SK-N-SH treated with all-trans-retinoic acid at 6 μM for 48 hours (cell line): ENCODE measurements around the gene SPRYD7.

Experiments used
- ATAC-seq: fragments of 200-7000 bp; cut with Tn5 transposase; 3 replicates; pipeline ENCODE4 v1.9.1; 2020; ENCODE audit warnings: mild to moderate bottlenecking, moderate library complexity
- ARNTL ChIP-seq: fragments of 450-650 bp; formaldehyde crosslinking; IDR thresholded peaks from 2 replicates; pipeline ENCODE4 v1.5.0; 2020; ENCODE audit warnings: low read depth, mild to moderate bottlenecking, moderate library complexity, borderline replicate concordance
- BACH2 ChIP-seq: fragments of 250-450 bp; sonication (Bioruptor Pico); IDR thresholded peaks from 2 replicates; pipeline ENCODE4 v1.9.0; 2021; ENCODE audit warnings: mild to moderate bottlenecking, borderline replicate concordance
- CSDC2 ChIP-seq: fragments of 250-450 bp; sonication (Bioruptor Pico); IDR thresholded peaks from 2 replicates; pipeline ENCODE4 v1.5.0; 2020; ENCODE audit warnings: mild to moderate bottlenecking, moderate library complexity
- CSRNP3 ChIP-seq: fragments of 250-450 bp; sonication (Bioruptor Pico); IDR thresholded peaks from 2 replicates; pipeline ENCODE4 v1.5.1; 2021; ENCODE audit warnings: mild to moderate bottlenecking, moderate library complexity
- GLIS3 ChIP-seq: fragments of 250-450 bp; sonication (Bioruptor Pico); IDR thresholded peaks from 2 replicates; pipeline ENCODE4 v1.5.0; 2020; ENCODE audit warnings: mild to moderate bottlenecking, moderate library complexity
- ISL1 ChIP-seq: fragments of 250-450 bp; sonication (Bioruptor Pico); IDR thresholded peaks from 2 replicates; pipeline ENCODE4 v2.1.2; 2022; ENCODE audit warnings: mild to moderate bottlenecking, moderate library complexity
- POU6F1 ChIP-seq: fragments of 250-450 bp; sonication (Bioruptor Pico); IDR thresholded peaks from 2 replicates; pipeline ENCODE4 v1.8.0; 2021; ENCODE audit warnings: low read depth, mild to moderate bottlenecking, moderate library complexity, borderline replicate concordance
- PPARA ChIP-seq: fragments of 250-450 bp; sonication (Bioruptor Pico); IDR thresholded peaks from 2 replicates; pipeline ENCODE4 v1.5.0; 2020; ENCODE audit warnings: mild to moderate bottlenecking, borderline replicate concordance
- SNAI2 ChIP-seq: fragments of 250-450 bp; sonication (Bioruptor Pico); IDR thresholded peaks from 2 replicates; pipeline ENCODE4 v1.5.0; 2020; ENCODE audit warnings: mild to moderate bottlenecking, moderate library complexity
- TCF4 ChIP-seq: fragments of 250-450 bp; sonication (Bioruptor Pico); IDR thresholded peaks from 2 replicates; pipeline ENCODE4 v1.8.0; 2021; ENCODE audit warnings: mild to moderate bottlenecking, moderate library complexity, borderline replicate concordance
- TOX ChIP-seq: fragments of 250-450 bp; sonication (Bioruptor Pico); IDR thresholded peaks from 2 replicates; pipeline ENCODE4 v1.8.0; 2021; ENCODE audit warnings: mild to moderate bottlenecking, moderate library complexity, borderline replicate concordance
- TSHZ2 ChIP-seq: fragments of 250-450 bp; sonication (Bioruptor Pico); IDR thresholded peaks from 2 replicates; pipeline ENCODE4 v1.5.0; 2020; ENCODE audit warnings: mild to moderate bottlenecking, moderate library complexity
- ZC3H10 ChIP-seq: fragments of 250-450 bp; sonication (Bioruptor Pico); IDR thresholded peaks from 2 replicates; pipeline ENCODE4 v1.5.1; 2021; ENCODE audit warnings: mild to moderate bottlenecking, moderate library complexity
- ZFP3 ChIP-seq: fragments of 250-450 bp; sonication (Bioruptor Pico); IDR thresholded peaks from 2 replicates; pipeline ENCODE4 v1.5.0; 2020; ENCODE audit warnings: mild to moderate bottlenecking, moderate library complexity
- ZFP30 ChIP-seq: fragments of 450-650 bp; formaldehyde crosslinking; IDR thresholded peaks from 2 replicates; pipeline ENCODE4 v1.5.0; 2022; ENCODE audit warnings: mild to moderate bottlenecking, moderate library complexity
- ZNF565 ChIP-seq: fragments of 450-650 bp; formaldehyde crosslinking; conservative IDR thresholded peaks from 2 replicates; pipeline ENCODE4 v1.5.0; 2020; ENCODE audit warnings: low read depth, mild to moderate bottlenecking, moderate library complexity
- ZNF8 ChIP-seq: fragments of 450-650 bp; formaldehyde crosslinking; IDR thresholded peaks from 2 replicates; pipeline ENCODE4 v1.5.0; 2020; ENCODE audit warnings: mild to moderate bottlenecking, moderate library complexity
- TF ChIP-seq, protein P1 (sequence below): fragments of 250-450 bp; sonication (Bioruptor Pico); IDR thresholded peaks from 2 replicates; pipeline ENCODE4 v1.5.1; 2020; ENCODE audit warnings: low read depth, mild to moderate bottlenecking, moderate library complexity
- TF ChIP-seq, protein P2 (sequence below): fragments of 250-450 bp; sonication (Bioruptor Pico); IDR thresholded peaks from 2 replicates; pipeline ENCODE4 v1.8.0; 2020; ENCODE audit warnings: mild to moderate bottlenecking, moderate library complexity, borderline replicate concordance

Gene SPRYD7

GRCh38 chr13:49865218-49865617 lies 70.9 kb downstream of the SPRYD7 start:
- no peak for TF ChIP-seq ARNTL (CRISPR knock-in tag)
- no peak for TF ChIP-seq CSDC2 (CRISPR knock-in tag)
- TF ChIP-seq ISL1 = no peak
- TF ChIP-seq TCF4 = no peak
- TF ChIP-seq, protein P1, sequence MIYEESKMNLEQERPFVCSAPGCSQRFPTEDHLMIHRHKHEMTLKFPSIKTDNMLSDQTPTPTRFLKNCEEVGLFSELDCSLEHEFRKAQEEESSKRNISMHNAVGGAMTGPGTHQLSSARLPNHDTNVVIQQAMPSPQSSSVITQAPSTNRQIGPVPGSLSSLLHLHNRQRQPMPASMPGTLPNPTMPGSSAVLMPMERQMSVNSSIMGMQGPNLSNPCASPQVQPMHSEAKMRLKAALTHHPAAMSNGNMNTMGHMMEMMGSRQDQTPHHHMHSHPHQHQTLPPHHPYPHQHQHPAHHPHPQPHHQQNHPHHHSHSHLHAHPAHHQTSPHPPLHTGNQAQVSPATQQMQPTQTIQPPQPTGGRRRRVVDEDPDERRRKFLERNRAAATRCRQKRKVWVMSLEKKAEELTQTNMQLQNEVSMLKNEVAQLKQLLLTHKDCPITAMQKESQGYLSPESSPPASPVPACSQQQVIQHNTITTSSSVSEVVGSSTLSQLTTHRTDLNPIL (CRISPR knock-in tag) = no peak
- TF ChIP-seq ZFP30 (CRISPR knock-in tag) = no peak
- TF ChIP-seq CSRNP3 = no peak
- TF ChIP-seq PPARA (CRISPR knock-in tag) = no peak
- no peak for TF ChIP-seq ZNF565 (CRISPR knock-in tag)
- no peak for TF ChIP-seq TSHZ2
- no peak for TF ChIP-seq SNAI2
- TF ChIP-seq ZC3H10 (CRISPR knock-in tag) = no peak
- TF ChIP-seq TOX = no peak
- no peak for TF ChIP-seq ZNF8
- no peak for TF ChIP-seq GLIS3 (CRISPR knock-in tag)
- no peak for ATAC-seq

DNA sequence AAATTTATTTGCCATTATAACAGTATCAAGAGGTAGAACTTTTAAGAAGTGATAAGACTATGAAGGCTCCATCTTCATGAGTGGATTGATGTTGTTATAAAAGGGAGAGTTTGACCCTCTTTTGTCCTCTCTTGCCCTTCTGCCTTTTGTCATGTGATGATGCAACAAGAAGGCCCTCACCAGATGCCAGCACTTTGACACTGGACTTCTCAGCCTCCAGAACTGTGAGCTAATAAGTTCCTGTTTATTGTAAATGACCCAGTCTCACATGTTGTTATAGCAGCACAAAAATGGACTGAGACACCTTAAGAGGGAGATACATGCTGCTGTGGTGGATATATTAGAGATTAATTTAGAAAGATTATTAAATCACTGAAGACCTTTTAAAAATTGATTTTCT lies 71.6 kb downstream of the SPRYD7 start:
- no peak for ATAC-seq
- TF ChIP-seq ZFP30 (CRISPR knock-in tag) (no peak), TSHZ2 (no peak), ZFP3 (CRISPR knock-in tag) (no peak), TCF4 (no peak), SNAI2 (no peak), ARNTL (CRISPR knock-in tag) (no peak), ZNF565 (CRISPR knock-in tag) (no peak), PPARA (CRISPR knock-in tag) (no peak), CSDC2 (CRISPR knock-in tag) (no peak), BACH2 (no peak), ZC3H10 (CRISPR knock-in tag) (no peak), POU6F1 (no peak)
- TF ChIP-seq, protein P2, sequence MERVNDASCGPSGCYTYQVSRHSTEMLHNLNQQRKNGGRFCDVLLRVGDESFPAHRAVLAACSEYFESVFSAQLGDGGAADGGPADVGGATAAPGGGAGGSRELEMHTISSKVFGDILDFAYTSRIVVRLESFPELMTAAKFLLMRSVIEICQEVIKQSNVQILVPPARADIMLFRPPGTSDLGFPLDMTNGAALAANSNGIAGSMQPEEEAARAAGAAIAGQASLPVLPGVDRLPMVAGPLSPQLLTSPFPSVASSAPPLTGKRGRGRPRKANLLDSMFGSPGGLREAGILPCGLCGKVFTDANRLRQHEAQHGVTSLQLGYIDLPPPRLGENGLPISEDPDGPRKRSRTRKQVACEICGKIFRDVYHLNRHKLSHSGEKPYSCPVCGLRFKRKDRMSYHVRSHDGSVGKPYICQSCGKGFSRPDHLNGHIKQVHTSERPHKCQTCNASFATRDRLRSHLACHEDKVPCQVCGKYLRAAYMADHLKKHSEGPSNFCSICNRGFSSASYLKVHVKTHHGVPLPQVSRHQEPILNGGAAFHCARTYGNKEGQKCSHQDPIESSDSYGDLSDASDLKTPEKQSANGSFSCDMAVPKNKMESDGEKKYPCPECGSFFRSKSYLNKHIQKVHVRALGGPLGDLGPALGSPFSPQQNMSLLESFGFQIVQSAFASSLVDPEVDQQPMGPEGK (CRISPR knock-in tag) = no peak
- TF ChIP-seq, protein P1 (CRISPR knock-in tag) = no peak
